MM.1S (cell line): ENCODE data around the gene CAST.

ENCODE experiments used
- CTCF ChIP-seq: fragments of 300-600 bp; sonication (generic); IDR thresholded peaks from 2 replicates; pipeline ENCODE4 v1.5.1; 2016; ENCODE audit warnings: antibody characterized with exemption, low read length, mixed read lengths
- EZH2phosphoT487 ChIP-seq: fragments of 300-600 bp; sonication (generic); IDR thresholded peaks from 2 replicates; pipeline ENCODE4 v1.6.1; 2018; ENCODE audit warnings: antibody characterized with exemption, low read length

GRCh38 chr5:96636046-96636445 is 26.1 kb upstream of the CAST start:
- no peak for TF ChIP-seq EZH2phosphoT487
- TF ChIP-seq CTCF = no peak
